ENCODE data around the gene CPXM2.

Gene CPXM2

GRCh38 chr10:123882177-123882576 lies 9.4 kb downstream of the CPXM2 start:
- Histone ChIP-seq H3K4me1 (ENCODE audit: control insufficient read depth, insufficient read depth, low read length, poor library complexity, severe bottlenecking) (no peaks in the 10 kb centered on the region), H3K36me3 (ENCODE audit: control insufficient read depth, insufficient read depth, low read length) (no peaks in the 10 kb centered on the region), H3K9me3 (ENCODE audit: control insufficient read depth, low read length) (no peaks in the 10 kb centered on the region), H3K27me3 (replicated peaks; ENCODE audit: control insufficient read depth, insufficient read depth, low read length, poor library complexity, severe bottlenecking) (no peaks in the 10 kb centered on the region), H3K4me3 (ENCODE audit: insufficient read depth, low read depth, low read length, poor library complexity, severe bottlenecking) (no peak overlapping the region), H3K27ac (ENCODE audit: insufficient read depth, low read length, poor library complexity, severe bottlenecking) (no peak overlapping the region)
- DNase-seq: no peak

- Histone ChIP-seq H3K36me3 (ENCODE audit: control insufficient read depth, insufficient read depth, low read length) (no peaks in the 10 kb centered on the region), H3K27ac (ENCODE audit: insufficient read depth, low read length, poor library complexity, severe bottlenecking) (no peak overlapping the region), H3K9me3 (ENCODE audit: control insufficient read depth, low read length) (no peaks in the 10 kb centered on the region), H3K4me3 (ENCODE audit: insufficient read depth, low read depth, low read length, poor library complexity, severe bottlenecking) (no peak overlapping the region), H3K4me1 (ENCODE audit: control insufficient read depth, insufficient read depth, low read length, poor library complexity, severe bottlenecking) (no peaks in the 10 kb centered on the region), H3K27me3 (replicated peaks; ENCODE audit: control insufficient read depth, insufficient read depth, low read length, poor library complexity, severe bottlenecking) (no peaks in the 10 kb centered on the region)
- DNase-seq: no peak
Measured at GRCh38 chr10:123879606-123880257, 11.9 kb downstream of the CPXM2 start.

- no peak overlapping the region for H3K4me3 ChIP-seq (ENCODE audit: insufficient read depth, low read depth, low read length, poor library complexity, severe bottlenecking)
- no peaks in the 10 kb centered on the region for H3K9me3 ChIP-seq (ENCODE audit: control insufficient read depth, low read length)
- no peaks in the 10 kb centered on the region for H3K27me3 ChIP-seq (replicated peaks; ENCODE audit: control insufficient read depth, insufficient read depth, low read length, poor library complexity, severe bottlenecking)
- H3K4me1 ChIP-seq (ENCODE audit: control insufficient read depth, insufficient read depth, low read length, poor library complexity, severe bottlenecking): no peaks in the 10 kb centered on the region
- no peak for DNase-seq
- H3K27ac ChIP-seq (ENCODE audit: insufficient read depth, low read length, poor library complexity, severe bottlenecking): no peak overlapping the region
- H3K36me3 ChIP-seq (ENCODE audit: control insufficient read depth, insufficient read depth, low read length): no peaks in the 10 kb centered on the region
Measured at GRCh38 chr10:123878666-123879303, 12.8 kb downstream of the CPXM2 start.

- H3K4me3 ChIP-seq (ENCODE audit: insufficient read depth, low read depth, low read length, poor library complexity, severe bottlenecking): no peak overlapping the region
- no peak overlapping the region for H3K27ac ChIP-seq (ENCODE audit: insufficient read depth, low read length, poor library complexity, severe bottlenecking)
- H3K4me1 ChIP-seq (ENCODE audit: control insufficient read depth, insufficient read depth, low read length, poor library complexity, severe bottlenecking): no peaks in the 10 kb centered on the region
- DNase-seq: no peak
- H3K9me3 ChIP-seq (ENCODE audit: control insufficient read depth, low read length): no peaks in the 10 kb centered on the region
- H3K27me3 ChIP-seq (replicated peaks; ENCODE audit: control insufficient read depth, insufficient read depth, low read length, poor library complexity, severe bottlenecking): no peaks in the 10 kb centered on the region
- no peaks in the 10 kb centered on the region for H3K36me3 ChIP-seq (ENCODE audit: control insufficient read depth, insufficient read depth, low read length)
Measured at GRCh38 chr10:123870260-123870659, 21.3 kb downstream of the CPXM2 start.

GRCh38 chr10:123869020-123869414 lies 22.6 kb downstream of the CPXM2 start:
- H3K4me1 ChIP-seq (ENCODE audit: control insufficient read depth, insufficient read depth, low read length, poor library complexity, severe bottlenecking): no peaks in the 10 kb centered on the region
- DNase-seq: no peak
- H3K4me3 ChIP-seq (ENCODE audit: insufficient read depth, low read depth, low read length, poor library complexity, severe bottlenecking): no peak overlapping the region
- no peak overlapping the region for H3K27ac ChIP-seq (ENCODE audit: insufficient read depth, low read length, poor library complexity, severe bottlenecking)
- H3K36me3 ChIP-seq (ENCODE audit: control insufficient read depth, insufficient read depth, low read length): no peaks in the 10 kb centered on the region
- H3K9me3 ChIP-seq (ENCODE audit: control insufficient read depth, low read length): no peaks in the 10 kb centered on the region
- H3K27me3 ChIP-seq (replicated peaks; ENCODE audit: control insufficient read depth, insufficient read depth, low read length, poor library complexity, severe bottlenecking): no peaks in the 10 kb centered on the region

- H3K27ac ChIP-seq (ENCODE audit: insufficient read depth, low read length, poor library complexity, severe bottlenecking): no peak overlapping the region
- no peaks in the 10 kb centered on the region for H3K36me3 ChIP-seq (ENCODE audit: control insufficient read depth, insufficient read depth, low read length)
- H3K4me3 ChIP-seq (ENCODE audit: insufficient read depth, low read depth, low read length, poor library complexity, severe bottlenecking): no peak overlapping the region
- H3K27me3 ChIP-seq (replicated peaks; ENCODE audit: control insufficient read depth, insufficient read depth, low read length, poor library complexity, severe bottlenecking): no peaks in the 10 kb centered on the region
- no peak for DNase-seq
- no peaks in the 10 kb centered on the region for H3K9me3 ChIP-seq (ENCODE audit: control insufficient read depth, low read length)
- H3K4me1 ChIP-seq (ENCODE audit: control insufficient read depth, insufficient read depth, low read length, poor library complexity, severe bottlenecking): no peaks in the 10 kb centered on the region
Measured at GRCh38 chr10:123868038-123869019, 23.3 kb downstream of the CPXM2 start.

GRCh38 chr10:123865880-123866279 lies 25.7 kb downstream of the CPXM2 start:
- no peak overlapping the region for H3K27ac ChIP-seq (ENCODE audit: insufficient read depth, low read length, poor library complexity, severe bottlenecking)
- no peaks in the 10 kb centered on the region for H3K27me3 ChIP-seq (replicated peaks; ENCODE audit: control insufficient read depth, insufficient read depth, low read length, poor library complexity, severe bottlenecking)
- no peaks in the 10 kb centered on the region for H3K9me3 ChIP-seq (ENCODE audit: control insufficient read depth, low read length)
- DNase-seq: no peak
- no peak overlapping the region for H3K4me3 ChIP-seq (ENCODE audit: insufficient read depth, low read depth, low read length, poor library complexity, severe bottlenecking)
- no peaks in the 10 kb centered on the region for H3K4me1 ChIP-seq (ENCODE audit: control insufficient read depth, insufficient read depth, low read length, poor library complexity, severe bottlenecking)
- H3K36me3 ChIP-seq (ENCODE audit: control insufficient read depth, insufficient read depth, low read length): no peaks in the 10 kb centered on the region

GRCh38 chr10:123865350-123865749 lies 26.3 kb downstream of the CPXM2 start:
- no peaks in the 10 kb centered on the region for H3K27me3 ChIP-seq (replicated peaks; ENCODE audit: control insufficient read depth, insufficient read depth, low read length, poor library complexity, severe bottlenecking)
- H3K36me3 ChIP-seq (ENCODE audit: control insufficient read depth, insufficient read depth, low read length): no peaks in the 10 kb centered on the region
- H3K4me1 ChIP-seq (ENCODE audit: control insufficient read depth, insufficient read depth, low read length, poor library complexity, severe bottlenecking): no peaks in the 10 kb centered on the region
- no peak overlapping the region for H3K27ac ChIP-seq (ENCODE audit: insufficient read depth, low read length, poor library complexity, severe bottlenecking)
- no peak overlapping the region for H3K4me3 ChIP-seq (ENCODE audit: insufficient read depth, low read depth, low read length, poor library complexity, severe bottlenecking)
- no peaks in the 10 kb centered on the region for H3K9me3 ChIP-seq (ENCODE audit: control insufficient read depth, low read length)
- DNase-seq: no peak

GRCh38 chr10:123864923-123865322 lies 26.7 kb downstream of the CPXM2 start:
- no peak for DNase-seq
- no peaks in the 10 kb centered on the region for H3K27me3 ChIP-seq (replicated peaks; ENCODE audit: control insufficient read depth, insufficient read depth, low read length, poor library complexity, severe bottlenecking)

More at GRCh38 chr10:123864923-123865322, 26.7 kb downstream of the CPXM2 start:
- no peak overlapping the region for H3K27ac ChIP-seq (ENCODE audit: insufficient read depth, low read length, poor library complexity, severe bottlenecking)
- H3K36me3 ChIP-seq (ENCODE audit: control insufficient read depth, insufficient read depth, low read length): no peaks in the 10 kb centered on the region
- H3K9me3 ChIP-seq (ENCODE audit: control insufficient read depth, low read length): no peaks in the 10 kb centered on the region
- no peaks in the 10 kb centered on the region for H3K4me1 ChIP-seq (ENCODE audit: control insufficient read depth, insufficient read depth, low read length, poor library complexity, severe bottlenecking)
- H3K4me3 ChIP-seq (ENCODE audit: insufficient read depth, low read depth, low read length, poor library complexity, severe bottlenecking): no peak overlapping the region

Data from effector memory CD4-positive, alpha-beta T cell (primary cell).